Measurements from ENCODE around the gene SP110. TPM values are rescaled to one million over a fixed set of nuclear protein-coding genes. Genes with fewer than 3 reads are reported as not detected.

Gene SP110
- total RNA-seq, 2 experiments from 2014 or later = 59.4 to 63.7 TPM

- peaks cover 57% of the 10 kb centered on the region for H3K36me3 Mint-ChIP-seq (ENCODE audit: low read depth)
- Histone ChIP-seq H3K9me3 (ENCODE audit: control insufficient read depth in 1 of 2, insufficient read depth in 1 of 2, low read length in 2 of 2) (peaks cover 0 to 14% of the 10 kb centered on the region in 2 experiments), H3K4me1 (ENCODE audit: insufficient read depth, low read length) (peaks cover 27% of the 10 kb centered on the region), H3K27me3 (ENCODE audit: control insufficient read depth in 1 of 2, insufficient read depth in 2 of 2, low read length in 2 of 2) (no peaks in the 10 kb centered on the region), H3K36me3 (ENCODE audit: insufficient read depth, low read length) (peaks cover 15% of the 10 kb centered on the region), H3K4me3 (ENCODE audit: low read length) (no peak overlapping the region), H3K27ac (ENCODE audit: low read depth in 1 of 2, low read length in 2 of 2) (no peak overlapping the region)
- ChIA-PET CTCF (no interaction called here), POLR2A (interaction anchor here (1.1 kb wide), 1 partner anchor 11 kb away, joined by 3 read pairs; the partner anchor contains the start of gene SP110)
- peak overlapping the region; percentile 69 for H3K4me3 Mint-ChIP-seq
- peaks cover 69% of the 10 kb centered on the region for H3K4me1 Mint-ChIP-seq (ENCODE audit: low read depth)
- H3K9me3 Mint-ChIP-seq = peaks cover 7% of the 10 kb centered on the region
- DNase-seq (no peak), ATAC-seq (ENCODE audit: poor library complexity) (no peak)
- intact Hi-C loops (cut with DNase I, micrococcal nuclease) = loop anchor here in 1 of 2 experiments (5.0 kb wide), 1 partner anchor 42 kb away; no protein-coding TSS in a partner anchor
- H3K27ac Mint-ChIP-seq = peak overlapping the region; percentile 2
- no peaks in the 10 kb centered on the region for H3K27me3 Mint-ChIP-seq
- no peak for TF ChIP-seq CTCF (IDR thresholded peaks at IDR 0.05)
These were observed 10.9 kb upstream of the SP110 start for GRCh38 chr2:230230496-230231200.

- intact Hi-C loops (cut with DNase I, micrococcal nuclease) = loop anchor here in 1 of 2 experiments (5.0 kb wide), 1 partner anchor 42 kb away; no protein-coding TSS in a partner anchor
- H3K27ac ChIP-seq (ENCODE audit: low read depth in 1 of 2, low read length in 2 of 2) = no peak overlapping the region
- Mint-ChIP-seq H3K27ac (no peak overlapping the region), H3K27me3 (no peaks in the 10 kb centered on the region), H3K4me1 (ENCODE audit: low read depth) (peaks cover 73% of the 10 kb centered on the region), H3K9me3 (peaks cover 7% of the 10 kb centered on the region), H3K36me3 (ENCODE audit: low read depth) (peaks cover 54% of the 10 kb centered on the region), H3K4me3 (no peak overlapping the region)
- no peak for ATAC-seq (ENCODE audit: poor library complexity)
- H3K9me3 ChIP-seq (ENCODE audit: control insufficient read depth in 1 of 2, insufficient read depth in 1 of 2, low read length in 2 of 2) = peaks cover 0 to 14% of the 10 kb centered on the region in 2 experiments
- TF ChIP-seq CTCF (IDR thresholded peaks at IDR 0.05) = no peak
- H3K4me1 ChIP-seq (ENCODE audit: insufficient read depth, low read length) = peaks cover 31% of the 10 kb centered on the region
- no peaks in the 10 kb centered on the region for H3K27me3 ChIP-seq (ENCODE audit: control insufficient read depth in 1 of 2, insufficient read depth in 2 of 2, low read length in 2 of 2)
- POLR2A ChIA-PET = interaction anchor here (1.1 kb wide), 1 partner anchor 11 kb away, joined by 3 read pairs; the partner anchor contains the start of gene SP110
- peaks cover 9% of the 10 kb centered on the region for H3K36me3 ChIP-seq (ENCODE audit: insufficient read depth, low read length)
- no peak for DNase-seq
- CTCF ChIA-PET = no interaction called here
- no peak overlapping the region for H3K4me3 ChIP-seq (ENCODE audit: low read length)
These were observed 10.3 kb upstream of the SP110 start for GRCh38 chr2:230230087-230230486.

GRCh38 chr2:230227216-230227615 lies 7.4 kb upstream of the SP110 start:
- peak overlapping the region; percentile 75 for H3K4me3 ChIP-seq (ENCODE audit: low read length)
- peak overlapping the region in 1 of 2 donors; percentile 89 for H3K27ac ChIP-seq (ENCODE audit: low read depth in 1 of 2, low read length in 2 of 2)
- Mint-ChIP-seq H3K27ac (peak overlapping the region; percentile 93), H3K9me3 (peaks cover 7% of the 10 kb centered on the region), H3K27me3 (no peaks in the 10 kb centered on the region), H3K36me3 (ENCODE audit: low read depth) (peaks cover 37% of the 10 kb centered on the region), H3K4me1 (ENCODE audit: low read depth) (peaks cover 77% of the 10 kb centered on the region), H3K4me3 (peak overlapping the region; percentile 79)
- intact Hi-C loops (cut with DNase I, micrococcal nuclease) = loop anchor here in 1 of 2 experiments (5.0 kb wide), 3 partner anchors 35 to 570 kb away; partner anchors contain the start of gene SP100
- POLR2A ChIA-PET = interaction anchor here (0.6 to 1.6 kb wide), 7 partner anchors 8 to 485 kb away, joined by 3 to 11 read pairs (median 4); partner anchors contain the start of genes SP110 and SP140L
- H3K36me3 ChIP-seq (ENCODE audit: insufficient read depth, low read length) = peaks cover 9% of the 10 kb centered on the region
- H3K9me3 ChIP-seq (ENCODE audit: control insufficient read depth in 1 of 2, insufficient read depth in 1 of 2, low read length in 2 of 2) = peaks cover 0 to 14% of the 10 kb centered on the region in 2 experiments
- TF ChIP-seq CTCF (IDR thresholded peaks at IDR 0.05) = no peak
- peaks cover 35% of the 10 kb centered on the region for H3K4me1 ChIP-seq (ENCODE audit: insufficient read depth, low read length)
- no peaks in the 10 kb centered on the region for H3K27me3 ChIP-seq (ENCODE audit: control insufficient read depth in 1 of 2, insufficient read depth in 2 of 2, low read length in 2 of 2)
- CTCF ChIA-PET = no interaction called here
- ATAC-seq (ENCODE audit: poor library complexity) (no peak), DNase-seq (peak in 2 of 14 experiments; percentile 25 to 61)

Measured in CD4-positive, alpha-beta T cell (primary cell).